GM18861 (cell line): Measurements from ENCODE around the gene IRF3.
"Not testable (repeated sequence)": the region's sequence is repeated elsewhere in the genome, so short reads cannot be mapped to it uniquely, and the experiment has no call there.

Experiments used
- ATAC-seq: cut with Tn5 transposase; IDR thresholded peaks from one replicate; pipeline ENCODE4 v1.9.1; 2021; ENCODE audit not compliant: unreplicated experiment

The IRF3 gene

DNA sequence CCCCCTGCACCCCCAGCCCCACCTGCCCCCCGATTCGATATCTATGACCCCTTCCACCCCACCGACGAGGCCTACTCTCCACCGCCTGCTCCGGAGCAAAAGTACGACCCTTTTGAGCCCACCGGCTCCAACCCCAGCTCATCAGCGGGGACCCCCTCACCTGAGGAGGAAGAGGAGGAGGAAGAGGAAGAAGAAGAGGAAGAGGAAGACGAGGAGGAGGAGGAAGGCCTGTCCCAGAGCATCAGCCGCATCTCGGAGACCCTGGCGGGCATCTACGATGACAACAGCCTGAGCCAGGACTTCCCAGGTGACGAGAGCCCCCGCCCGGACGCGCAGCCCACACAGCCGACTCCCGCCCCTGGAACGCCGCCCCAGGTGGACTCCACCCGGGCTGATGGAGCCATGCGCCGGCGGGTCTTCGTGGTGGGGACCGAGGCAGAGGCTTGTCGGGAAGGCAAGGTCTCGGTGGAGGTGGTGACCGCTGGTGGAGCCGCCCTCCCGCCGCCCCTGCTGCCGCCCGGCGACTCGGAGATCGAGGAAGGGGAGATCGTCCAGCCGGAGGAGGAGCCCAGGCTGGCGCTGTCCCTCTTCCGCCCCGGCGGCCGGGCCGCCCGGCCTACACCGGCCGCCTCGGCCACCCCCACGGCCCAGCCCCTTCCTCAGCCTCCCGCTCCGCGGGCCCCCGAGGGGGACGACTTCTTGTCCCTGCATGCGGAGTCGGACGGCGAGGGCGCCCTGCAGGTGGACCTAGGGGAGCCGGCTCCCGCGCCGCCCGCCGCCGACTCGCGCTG, 14.4 kb downstream of the IRF3 start:
- no peak for ATAC-seq

- no peak for ATAC-seq
Observed at GRCh38 chr19:49646586-49646985, 19.1 kb downstream of the IRF3 start.

GRCh38 chr19:49645995-49646394, 19.7 kb downstream of the IRF3 start:
- ATAC-seq, result no peak

DNA sequence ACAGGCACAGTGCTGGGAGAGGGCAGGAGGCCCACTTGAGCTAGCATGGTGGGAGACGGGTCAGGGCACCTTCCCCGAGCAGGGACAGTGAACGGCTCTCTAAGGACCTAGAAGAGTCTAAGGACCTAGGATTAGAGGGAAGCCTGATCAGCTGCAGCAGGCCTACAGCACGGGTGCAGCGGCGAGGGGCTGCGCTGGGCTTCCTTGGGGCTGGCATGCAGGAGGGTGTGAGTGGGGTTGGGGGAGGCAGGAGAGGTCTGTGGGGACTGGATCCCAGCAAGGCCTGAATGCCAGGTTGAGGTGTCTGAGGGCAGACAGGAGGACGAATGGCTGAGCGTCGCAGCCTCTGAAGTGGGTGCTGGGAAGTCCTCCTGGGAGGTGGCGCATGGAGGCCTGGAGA, 20.1 kb downstream of the IRF3 start:
- no peak for ATAC-seq

DNA sequence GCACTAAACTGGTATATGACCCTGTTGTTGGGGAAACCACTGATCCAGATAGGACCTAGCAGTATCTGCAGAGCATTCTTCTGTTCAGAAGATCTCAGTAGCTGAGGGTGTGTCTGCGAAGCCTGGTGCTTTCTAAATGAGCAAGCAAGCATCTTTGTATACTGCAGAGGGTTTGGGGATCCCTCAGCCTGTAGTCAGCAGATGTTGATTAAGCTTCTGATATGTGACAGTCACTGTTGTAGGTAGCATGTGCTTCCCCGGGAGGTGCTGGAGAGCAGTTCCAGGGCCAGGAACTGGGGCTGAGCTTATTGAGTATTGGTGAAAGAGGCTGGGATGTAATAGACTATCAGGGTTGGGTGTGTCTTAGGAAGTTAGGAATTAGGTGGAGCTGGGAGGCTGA, 22.2 kb downstream of the IRF3 start:
- ATAC-seq, result no peak

DNA sequence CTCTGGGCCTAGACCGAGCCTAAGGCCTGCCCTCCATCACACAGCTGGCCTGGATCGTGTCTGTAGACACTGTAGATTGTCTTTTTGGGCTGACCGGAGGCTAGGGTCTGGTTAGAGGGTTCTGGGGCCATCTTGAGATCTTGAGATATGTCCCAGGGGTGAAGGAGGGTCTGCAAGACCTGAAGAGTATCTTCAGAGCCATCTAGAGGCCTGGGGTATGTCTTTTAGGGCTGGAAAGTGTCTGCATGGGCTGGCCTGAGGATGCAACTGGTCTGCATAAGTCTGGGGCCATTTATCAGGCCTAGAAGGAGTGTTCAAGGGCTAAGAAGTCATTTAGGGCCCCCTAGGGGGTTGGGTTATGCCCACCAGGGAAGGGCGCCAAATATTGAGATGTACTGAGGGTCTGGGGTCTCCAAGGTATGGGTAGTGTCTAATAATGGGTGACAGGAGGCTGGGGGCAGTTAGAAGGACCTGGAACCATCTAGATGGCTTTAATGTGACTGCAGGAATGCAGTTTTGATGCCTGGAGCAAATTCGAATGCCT, 23.1 kb downstream of the IRF3 start:
- ATAC-seq, result no peak

GRCh38 chr19:49641688-49642491, 23.8 kb downstream of the IRF3 start, which contains the start of gene SCAF1:
SCAF1 (plus strand) TSS chr19:49642209; CDS start chr19:49645027, 2,818 bp downstream.
- peak; percentile 50 for ATAC-seq

DNA sequence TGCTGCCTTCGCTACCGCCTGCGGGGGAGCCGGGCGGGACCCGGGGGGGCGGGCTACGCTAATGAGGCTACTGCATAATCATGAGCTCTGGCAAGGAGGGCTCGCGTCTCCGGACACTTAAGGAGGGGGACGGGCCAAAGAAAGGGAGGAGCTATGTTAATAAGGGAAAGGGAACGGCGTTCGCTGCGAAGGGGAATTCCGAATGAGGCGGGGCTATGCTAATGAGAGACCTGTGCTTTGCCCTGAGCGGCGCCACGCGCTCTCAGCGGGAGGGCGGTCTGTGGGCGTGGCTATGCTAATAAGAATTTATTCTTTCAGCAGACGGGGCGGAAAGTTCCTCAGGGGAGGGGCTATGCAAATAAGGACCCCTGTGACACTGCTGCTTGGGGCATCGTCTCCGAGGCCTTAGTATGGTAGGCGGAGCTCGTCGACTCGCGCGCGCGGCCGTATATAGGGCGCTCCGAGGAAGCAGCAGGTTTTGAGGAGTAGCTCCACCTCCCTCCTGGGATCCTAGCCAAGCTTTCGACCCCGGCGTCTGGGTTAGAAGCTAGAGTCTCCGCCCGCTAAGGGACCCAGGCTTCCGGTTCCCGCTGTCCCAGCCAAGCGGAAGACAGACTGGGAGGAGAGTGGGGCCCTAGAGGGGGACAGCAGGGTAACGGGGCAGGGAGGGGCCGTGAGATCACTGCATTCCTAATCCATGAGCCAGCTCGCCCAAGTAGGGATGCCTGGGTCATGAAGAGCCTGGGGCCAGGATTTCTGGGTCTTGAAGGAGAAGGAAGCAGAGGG, 25.4 kb downstream of the IRF3 start, which contains the start of gene RRAS:
Gene RRAS, minus strand, starts transcription at position 31 of the 786 bp plus-strand sequence. CDS start 45 bp downstream, outside the sequence.
- ATAC-seq, result peak; percentile 49

DNA sequence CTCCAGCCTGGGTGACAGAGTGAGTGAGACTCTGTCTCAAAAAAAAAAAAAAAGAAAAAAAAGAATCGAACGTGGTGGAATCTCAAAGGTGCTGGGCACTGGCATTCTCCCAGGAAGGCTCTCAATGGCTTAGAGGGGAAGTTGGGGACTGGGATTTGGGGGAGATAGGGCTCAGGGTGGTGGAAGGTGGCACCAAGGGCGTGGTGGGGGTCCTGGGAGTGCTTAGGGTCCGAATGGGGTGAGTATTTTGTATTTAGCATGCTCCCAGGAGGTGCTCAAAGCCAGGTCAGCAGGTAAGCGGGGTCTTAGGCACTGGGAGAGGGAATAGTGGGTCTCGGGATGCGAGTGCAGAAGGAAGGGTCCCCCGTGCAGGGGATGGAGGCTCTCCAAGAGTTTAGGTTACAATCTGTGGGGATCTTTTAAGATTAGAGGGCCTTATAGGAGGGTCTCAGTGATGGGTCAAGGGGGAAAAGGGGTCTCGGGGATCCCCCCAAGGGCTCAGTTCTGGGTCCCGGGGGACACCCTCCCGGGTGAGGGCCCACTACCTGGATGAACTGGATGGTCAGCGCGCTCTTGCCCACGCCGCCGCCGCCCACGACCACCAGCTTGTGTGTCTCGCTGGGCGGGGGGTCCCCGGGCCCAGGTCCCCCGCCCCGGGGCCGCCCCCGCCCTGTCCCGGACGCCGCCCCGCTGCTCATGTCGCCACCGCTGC, 26.1 kb downstream of the IRF3 start:
- ATAC-seq, result no peak

- ATAC-seq, result no peak
Observed at GRCh38 chr19:49637821-49638738, 27.6 kb downstream of the IRF3 start.

DNA sequence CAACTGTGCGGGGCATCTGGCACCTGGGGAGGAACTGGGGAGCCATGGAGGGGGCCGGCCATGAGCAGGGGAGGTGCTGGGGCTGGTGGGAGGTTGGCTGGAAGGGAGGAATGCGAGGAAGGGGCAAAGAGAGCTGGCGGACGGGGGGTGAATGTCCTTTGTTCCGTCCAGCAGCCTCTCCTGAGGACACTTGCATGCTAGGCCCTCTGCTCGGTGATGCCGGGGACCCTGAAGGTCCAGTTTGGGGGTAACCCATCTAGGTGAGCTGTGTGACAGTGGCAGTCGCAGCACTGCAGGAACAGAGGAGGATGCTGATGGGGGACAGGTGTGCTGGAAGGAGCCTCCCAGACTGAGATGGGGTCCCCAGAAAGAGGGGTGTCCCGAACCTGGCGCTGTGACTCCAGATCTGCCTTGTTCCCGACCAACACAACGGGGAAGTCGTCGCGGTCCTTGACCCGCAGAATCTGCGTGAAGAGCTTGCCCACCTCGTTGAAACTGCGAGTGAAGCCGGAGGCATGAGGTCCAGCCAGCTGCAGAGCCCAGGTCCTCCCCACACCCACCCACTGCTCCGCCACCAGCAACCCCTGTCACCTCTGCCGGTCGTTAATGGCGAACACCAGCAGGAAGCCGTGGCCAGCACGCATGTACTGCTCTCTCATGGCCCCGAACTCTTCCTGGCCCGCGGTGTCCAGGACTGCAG, 29.3 kb downstream of the IRF3 start:
- no peak for ATAC-seq

DNA sequence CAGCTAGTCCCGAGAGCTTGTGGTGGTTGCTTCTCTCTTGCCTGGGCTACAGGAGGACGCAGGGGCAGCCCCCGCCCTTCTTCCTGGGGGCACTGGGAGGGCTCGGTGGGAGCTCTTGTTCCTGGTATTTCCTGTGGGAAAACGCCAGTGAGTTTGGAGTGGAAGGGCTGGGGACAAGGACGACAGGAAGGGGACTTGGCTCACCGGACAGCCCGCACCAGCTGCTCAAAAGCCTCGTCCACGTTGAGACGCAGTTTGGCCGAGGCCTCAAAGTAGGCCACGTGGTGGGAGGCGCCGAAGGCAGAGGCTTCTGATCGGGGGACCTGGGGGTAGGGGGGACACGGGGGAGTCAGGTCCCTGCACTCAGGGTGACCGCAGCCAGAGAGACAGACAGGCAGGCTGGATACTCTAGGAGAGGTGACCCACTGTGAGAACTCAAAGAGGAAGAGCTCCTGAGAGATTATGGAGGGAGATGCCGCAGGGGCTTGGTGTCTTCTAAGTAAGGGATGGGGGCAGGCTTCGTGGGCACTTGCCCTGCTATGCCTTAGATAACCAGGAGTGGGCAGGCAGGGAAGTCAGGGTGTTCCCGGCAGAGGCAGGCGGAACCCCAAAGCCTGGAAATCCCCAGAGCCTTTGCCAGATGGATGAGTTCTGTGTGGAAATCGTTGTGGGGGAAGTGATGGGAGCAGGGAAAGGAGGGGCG, 30.0 kb downstream of the IRF3 start:
- no peak for ATAC-seq

GRCh38 chr19:49633273-49633672, 32.4 kb downstream of the IRF3 start:
- not testable (repeated sequence) for ATAC-seq

- no peak for ATAC-seq
Observed at GRCh38 chr19:49632576-49632975, 33.1 kb downstream of the IRF3 start.

DNA sequence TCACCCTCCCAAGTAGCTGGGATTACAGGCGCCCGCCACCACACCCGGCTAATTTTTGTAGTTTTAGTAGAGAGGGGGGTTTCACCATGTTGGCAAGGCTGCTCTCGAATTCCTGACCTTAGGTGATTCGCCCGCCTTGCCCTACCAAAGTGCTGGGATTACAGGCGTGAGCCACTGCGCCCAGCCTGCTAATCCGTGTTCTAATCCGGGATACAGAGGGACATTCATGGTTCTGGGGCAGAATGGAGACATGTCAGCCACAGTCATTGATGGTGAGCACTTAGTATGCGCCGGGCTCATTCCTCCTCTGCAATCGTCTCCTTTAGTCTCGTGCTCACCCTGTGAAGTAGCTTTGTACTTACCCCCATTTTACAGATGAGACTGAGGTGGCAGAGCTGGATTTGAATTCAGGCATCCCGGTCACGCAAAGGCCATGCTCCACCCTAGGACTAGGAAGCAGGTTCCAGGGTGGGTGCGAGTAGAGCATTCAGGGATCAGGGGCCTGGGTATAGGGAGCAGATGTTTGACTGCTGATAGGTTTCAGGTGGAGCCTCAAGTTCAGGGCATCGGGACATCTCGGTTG, 34.0 kb downstream of the IRF3 start:
- ATAC-seq, result no peak

- no peak for ATAC-seq
Observed at GRCh38 chr19:49631014-49631588, 34.6 kb downstream of the IRF3 start.

DNA sequence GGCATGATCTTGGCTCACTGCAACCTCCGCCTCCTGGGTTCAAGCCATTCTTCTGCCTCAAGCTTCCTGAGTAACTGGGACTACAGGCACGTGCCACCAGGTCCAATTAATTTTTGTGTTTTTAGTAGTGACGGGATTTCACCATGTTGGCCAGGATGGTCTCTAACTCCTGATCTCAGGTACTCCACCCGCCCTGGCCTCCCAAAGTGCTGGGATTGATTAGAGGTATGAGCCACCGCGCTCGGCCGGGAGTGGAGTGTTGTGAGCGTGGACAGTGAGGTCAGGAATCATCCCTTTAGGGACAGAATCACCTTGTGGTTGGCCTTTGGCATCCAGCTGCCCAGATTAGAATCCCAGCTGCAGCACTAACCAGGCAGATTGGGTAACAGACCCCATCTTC, 36.0 kb downstream of the IRF3 start:
- ATAC-seq, result no peak
